CD14-positive monocyte (primary cell): ENCODE results near the gene RNF20. TPM values are rescaled to one million over a fixed set of nuclear protein-coding genes. Genes with fewer than 3 reads are reported as not detected.

Source experiments
- DNase-seq, 3 donors: peaks; one replicate each; pipeline ENCODE4 v3.0.0-alpha.2; 2011 to 2022
- H2AFZ ChIP-seq: 2 replicates; pipeline ENCODE4 v1.6.0; 2012; ENCODE audit warnings: mild to moderate bottlenecking, low read depth, low read length, inconsistent platforms; ENCODE audit not compliant: insufficient read depth, poor library complexity, severe bottlenecking
- H3K27ac ChIP-seq, 2 donors: 1 replicate in 1 of 2; 2 replicates in 1 of 2; pipeline ENCODE4 v1.5.1; 2012 to 2013; ENCODE audit warnings: low read length in 2 of 2, control low read depth in 1 of 2, inconsistent platforms in 1 of 2, low read depth in 1 of 2, mild to moderate bottlenecking in 1 of 2
- H3K27me3 ChIP-seq, 2 donors: one replicate each; pipeline versions ENCODE4 v1.6.0 to v1.6.1; 2011 to 2013; ENCODE audit warnings: low read length in 2 of 2; ENCODE audit not compliant: control insufficient read depth in 2 of 2, insufficient read depth in 2 of 2
- H3K36me3 ChIP-seq, 2 donors: replicated peaks in 1 of 2; 1 replicate in 1 of 2; 2 replicates in 1 of 2; pipeline versions ENCODE4 v1.5.1 to v1.6.1; 2012 to 2013; ENCODE audit warnings: low read length in 2 of 2, control low read depth in 1 of 2, inconsistent platforms in 1 of 2, mild to moderate bottlenecking in 1 of 2; ENCODE audit not compliant: insufficient read depth in 2 of 2, control insufficient read depth in 1 of 2
- H3K4me1 ChIP-seq, 2 donors: 1 replicate in 1 of 2; 2 replicates in 1 of 2; pipeline versions ENCODE4 v1.5.1 to v1.6.1; 2012 to 2013; ENCODE audit warnings: low read length in 2 of 2, control low read depth in 1 of 2, inconsistent platforms in 1 of 2, mild to moderate bottlenecking in 1 of 2, moderate library complexity in 1 of 2; ENCODE audit not compliant: insufficient read depth in 2 of 2, control insufficient read depth in 1 of 2
- H3K4me2 ChIP-seq: replicated peaks from 2 replicates; pipeline ENCODE3; 2012; ENCODE audit warnings: low read length, moderate library complexity, mild to moderate bottlenecking; ENCODE audit not compliant: poor library complexity, severe bottlenecking; ENCODE audit errors: extremely low read depth
- H3K4me3 ChIP-seq, 3 experiments: fragments of 200-600 bp in 1 of 3; sonication (generic) in 1 of 3; replicated peaks in 1 of 3; 1 replicate in 2 of 3; 2 replicates in 1 of 3; pipeline ENCODE4 v1.5.1; 2011 to 2013; ENCODE audit warnings: low read length in 3 of 3, mild to moderate bottlenecking in 3 of 3, control low read depth in 2 of 3, low read depth in 2 of 3, inconsistent platforms in 1 of 3, moderate library complexity in 1 of 3
- H3K79me2 ChIP-seq: 2 replicates; pipeline ENCODE4 v1.6.0; 2012; ENCODE audit warnings: mild to moderate bottlenecking, control low read depth, inconsistent platforms, low read length, moderate library complexity; ENCODE audit not compliant: insufficient read depth
- H3K9ac ChIP-seq: 2 replicates; pipeline ENCODE4 v1.6.0; 2017; ENCODE audit warnings: low read length, mild to moderate bottlenecking; ENCODE audit not compliant: insufficient read depth, poor library complexity, severe bottlenecking
- H3K9me3 ChIP-seq, 2 donors: replicated peaks in 1 of 2; 1 replicate in 1 of 2; 2 replicates in 1 of 2; pipeline versions ENCODE4 v1.5.1 to v1.6.1; 2012 to 2013; ENCODE audit warnings: low read length in 2 of 2, control low read depth in 1 of 2; ENCODE audit not compliant: control insufficient read depth in 1 of 2, insufficient read depth in 1 of 2
- H4K20me1 ChIP-seq: 2 replicates; pipeline ENCODE4 v1.6.0; 2012; ENCODE audit warnings: mild to moderate bottlenecking, low read length, control low read depth, moderate library complexity; ENCODE audit not compliant: insufficient read depth
- H3K27ac Mint-ChIP-seq, 7 donors: one replicate each; pipeline ENCODE4 v1.8.0; 2020; ENCODE audit warnings: mild to moderate bottlenecking in 7 of 7, mixed read lengths in 7 of 7, moderate library complexity in 6 of 7, inconsistent platforms in 2 of 7
- H3K27me3 Mint-ChIP-seq, 3 donors: one replicate each; pipeline ENCODE4 v1.8.0; 2021 to 2022; ENCODE audit warnings: low read depth in 3 of 3, mild to moderate bottlenecking in 3 of 3, mixed read lengths in 3 of 3, moderate library complexity in 3 of 3, inconsistent platforms in 1 of 3
- H3K36me3 Mint-ChIP-seq, 2 donors: one replicate each; pipeline ENCODE4 v1.8.0; 2020; ENCODE audit warnings: mixed read lengths in 2 of 2, inconsistent platforms in 1 of 2, mild to moderate bottlenecking in 1 of 2
- H3K4me1 Mint-ChIP-seq: one replicate; pipeline ENCODE4 v1.8.0; 2020; ENCODE audit warnings: mild to moderate bottlenecking, mixed read lengths
- H3K4me3 Mint-ChIP-seq, 2 donors: one replicate each; pipeline ENCODE4 v1.8.0; 2020; ENCODE audit warnings: mild to moderate bottlenecking in 2 of 2, mixed read lengths in 2 of 2, moderate library complexity in 1 of 2
- H3K9me3 Mint-ChIP-seq, 7 donors: one replicate each; pipeline ENCODE4 v1.8.0; 2020 to 2022; ENCODE audit warnings: mixed read lengths in 7 of 7, mild to moderate bottlenecking in 6 of 7, moderate library complexity in 6 of 7, inconsistent platforms in 2 of 7
- CTCF ChIP-seq: fragments of 200-600 bp; IDR thresholded peaks from one replicate; pipeline ENCODE4 v1.8.0; 2022; ENCODE audit warnings: antibody characterized with exemption, mild to moderate bottlenecking
- WGBS: methylation state at CpG from one replicate; pipeline ENCODE4 v1.1.5; 2013; ENCODE audit warnings: missing lambda C conversion rate; ENCODE audit not compliant: insufficient coverage; 5-methylcytosine and 5-hydroxymethylcytosine counted together
- intact Hi-C, 2 donors: fragments of 100-400 bp; cut with micrococcal nuclease; formaldehyde crosslinking; loops; one replicate each; pipeline versions ENCODE4 v1.15.0 to v1.15.1; 2023
- polyA plus RNA-seq, 3 donors: library from polyadenylated mRNA; depleted of rRNA in 1 of 3; unstranded in 2 of 3; stranded (reverse) in 1 of 3; fragments of 300-500 nt in 2 of 3; fragments of >200 nt in 1 of 3; fragmentation: Illumina TruSeq in 2 of 3; gene quantifications; 1 replicate in 2 of 3; 2 replicates in 1 of 3; pipeline ENCODE4 v1.2.3, GENCODE V29; 2012 to 2021

The RNF20 gene
- polyA plus RNA-seq, 3 donors: 7.2 to 35.2 (median 22.3) TPM

- no peaks in the 10 kb centered on the region for H3K36me3 ChIP-seq
- intact Hi-C loops: no loop called here
- H3K4me2 ChIP-seq: no peak overlapping the region
- Mint-ChIP-seq H3K4me3 (no peak overlapping the region), H3K27me3 (peaks cover 0 to 4% (median 2%) of the 10 kb centered on the region in 3 donors), H3K36me3 (no peaks in the 10 kb centered on the region), H3K4me1 (peaks cover 5% of the 10 kb centered on the region), H3K9me3 (no peaks in the 10 kb centered on the region), H3K27ac (no peak overlapping the region)
- WGBS: 100% methylated on average over 1 of the region's 2 CpGs
- H4K20me1 ChIP-seq: no peaks in the 10 kb centered on the region
- H3K9ac ChIP-seq: no peak overlapping the region
- DNase-seq: no peak
- no peaks in the 10 kb centered on the region for H3K4me1 ChIP-seq
- H3K27me3 ChIP-seq: no peaks in the 10 kb centered on the region
- no peak overlapping the region for H2AFZ ChIP-seq
- no peak overlapping the region for H3K4me3 ChIP-seq
- no peak overlapping the region for H3K27ac ChIP-seq
- no peaks in the 10 kb centered on the region for H3K79me2 ChIP-seq
- TF ChIP-seq CTCF: no peak
- H3K9me3 ChIP-seq: no peaks in the 10 kb centered on the region
Observed at GRCh38 chr9:101511009-101511408, 22.6 kb upstream of the RNF20 start.

- intact Hi-C loops: no loop called here
- no peak for TF ChIP-seq CTCF
- H3K27ac Mint-ChIP-seq: no peak overlapping the region
- no peaks in the 10 kb centered on the region for H3K4me1 ChIP-seq
- H3K4me3 ChIP-seq: no peak overlapping the region
- no peaks in the 10 kb centered on the region for H3K36me3 Mint-ChIP-seq
- H3K27me3 ChIP-seq: no peaks in the 10 kb centered on the region
- no peaks in the 10 kb centered on the region for H3K9me3 Mint-ChIP-seq
- H2AFZ ChIP-seq: no peak overlapping the region
- no peak overlapping the region for H3K9ac ChIP-seq
- WGBS: 60% methylated on average over 1 of the region's 3 CpGs
- no peaks in the 10 kb centered on the region for H4K20me1 ChIP-seq
- H3K4me3 Mint-ChIP-seq: no peak overlapping the region
- peaks cover 5% of the 10 kb centered on the region for H3K4me1 Mint-ChIP-seq
- H3K27ac ChIP-seq: no peak overlapping the region
- H3K27me3 Mint-ChIP-seq: peaks cover 1 to 9% (median 2%) of the 10 kb centered on the region in 3 donors
- no peaks in the 10 kb centered on the region for H3K79me2 ChIP-seq
- no peak overlapping the region for H3K4me2 ChIP-seq
- H3K9me3 ChIP-seq: no peaks in the 10 kb centered on the region
- no peaks in the 10 kb centered on the region for H3K36me3 ChIP-seq
- no peak for DNase-seq
Observed at GRCh38 chr9:101512116-101512515, 21.5 kb upstream of the RNF20 start.
